ENCODE measurements around the gene OLFM4.

Gene OLFM4

GRCh38 chr13:53100394-53101063 is 71.9 kb downstream of the OLFM4 start:
- H3K4me1 ChIP-seq (ENCODE audit: control insufficient read depth, insufficient read depth, low read length) = no peaks in the 10 kb centered on the region
- H3K36me3 ChIP-seq (ENCODE audit: control insufficient read depth in 2 of 2, insufficient read depth in 1 of 2, low read length in 2 of 2) = no peaks in the 10 kb centered on the region
- no peak overlapping the region for H3K4me3 ChIP-seq (ENCODE audit: low read depth, low read length)
- no peaks in the 10 kb centered on the region for H3K9me3 ChIP-seq (ENCODE audit: control insufficient read depth, insufficient read depth, low read depth, low read length)
- H3K27ac ChIP-seq (ENCODE audit: extremely low read depth, low read depth, low read length) = no peak overlapping the region
- CTCF ChIA-PET = no interaction called here
- POLR2A ChIA-PET = no interaction called here
- TF ChIP-seq ZNF48 (tag by site-specific recombination; IDR thresholded peaks at IDR 0.05) = no peak
- TF ChIP-seq ZNF621 (tag by site-specific recombination; IDR thresholded peaks at IDR 0.05) = no peak
- TF ChIP-seq ZNF174 (tag by site-specific recombination; IDR thresholded peaks at IDR 0.05) = no peak
- TF ChIP-seq ZFHX2 (tag by site-specific recombination; conservative IDR thresholded peaks at IDR 0.05) = no peak
- no peak for TF ChIP-seq TCF7L2 (IDR thresholded peaks at IDR 0.05; ENCODE audit: borderline replicate concordance, low read depth, low read length)
- no peak for TF ChIP-seq ZNF366 (tag by site-specific recombination; conservative IDR thresholded peaks at IDR 0.05)
- TF ChIP-seq ZNF530 (tag by site-specific recombination; IDR thresholded peaks at IDR 0.05; ENCODE audit: low read depth) = no peak
- no peak for TF ChIP-seq ZNF350 (tag by site-specific recombination; IDR thresholded peaks at IDR 0.05)
- no peak for TF ChIP-seq ZNF146 (tag by site-specific recombination; IDR thresholded peaks at IDR 0.05)

Data from HEK293 (cell line).